Measurements from ENCODE around the gene EPN3. TPM values are rescaled to one million over a fixed set of nuclear protein-coding genes. Genes with fewer than 3 reads are reported as not detected.

Gene EPN3
- total RNA-seq, 1 experiment from 2014 or later = 17.8 TPM

GRCh38 chr17:50533720-50534148, 1.2 kb downstream of the EPN3 start:
- H3K27ac ChIP-seq (ENCODE audit: low read depth, low read length) = peak overlapping the region; percentile 73
- intact Hi-C loops (cut with micrococcal nuclease) = loop anchor here (2.0 kb wide), 1 partner anchor 51 kb away; no protein-coding TSS in a partner anchor
- H2AFZ ChIP-seq (ENCODE audit: low read depth, low read length, poor library complexity, severe bottlenecking) = peak overlapping the region; percentile 40
- H3K9me3 ChIP-seq (ENCODE audit: control insufficient read depth in 1 of 2, insufficient read depth in 1 of 2, low read depth in 1 of 2, low read length in 2 of 2) = no peaks in the 10 kb centered on the region
- H3K36me3 ChIP-seq (ENCODE audit: control insufficient read depth in 1 of 2, insufficient read depth in 2 of 2, low read length in 2 of 2) = no peaks in the 10 kb centered on the region; a peak in 1 of 4 replicates
- peak overlapping the region; percentile 78 for H3K9ac ChIP-seq (ENCODE audit: low read length)
- no peak for DNase-seq (ENCODE audit: low read depth, low spot score)
- H3K27me3 ChIP-seq (ENCODE audit: insufficient read depth, low read length) = no peaks in the 10 kb centered on the region
- H3K4me1 ChIP-seq (ENCODE audit: control insufficient read depth in 1 of 2, insufficient read depth in 2 of 2, low read length in 2 of 2) = peaks cover 39 to 48% of the 10 kb centered on the region in 2 experiments
- TF ChIP-seq MAX (IDR thresholded peaks at IDR 0.05) (no peak), POLR2A (IDR thresholded peaks at IDR 0.05; ENCODE audit: borderline replicate concordance, extremely low read depth, insufficient read depth, insufficient read length) (peak; percentile 21), EZH2 (IDR thresholded peaks at IDR 0.05) (no peak)
- ATAC-seq = peak; percentile 46
- H3K9me2 ChIP-seq (ENCODE audit: insufficient read depth) = no peaks in the 10 kb centered on the region
- H3K4me2 ChIP-seq (ENCODE audit: low read length) = peak overlapping the region; percentile 99
- POLR2A ChIA-PET = interaction anchor here (0.7 to 1.3 kb wide), 2 partner anchors 8 to 9 kb away, joined by 3 read pairs; no protein-coding TSS in a partner anchor
- no peaks in the 10 kb centered on the region; the same call in 1 of the 2 replicates for H3K79me2 ChIP-seq (ENCODE audit: insufficient read depth, low read length)
- RAD21 ChIA-PET (ENCODE audit: low non-redundant PET in 1 of 2, low total read pairs in 2 of 2, uncharacterized antibody in 2 of 2, unreplicated experiment in 2 of 2) = no interaction called here
- BruUV-seq (replicated peaks) = no TSS peak
- CTCF ChIA-PET = interaction anchor here (0.8 to 2.3 kb wide), 4 partner anchors 31 to 153 kb away, joined by 3 to 6 read pairs (median 4); no protein-coding TSS in a partner anchor
- H4K20me1 ChIP-seq (ENCODE audit: insufficient read depth) = no peaks in the 10 kb centered on the region
- peak overlapping the region; percentile 45 to 75 for H3K4me3 ChIP-seq (replicated peaks in 1 of 2; ENCODE audit: low read depth in 1 of 2, low read length in 2 of 2)

- no peak for TF ChIP-seq EZH2phosphoT487 (IDR thresholded peaks at IDR 0.05; ENCODE audit: borderline replicate concordance)
- no peak for TF ChIP-seq ZFX (IDR thresholded peaks at IDR 0.05)
- TF ChIP-seq POLR2A (IDR thresholded peaks at IDR 0.05; ENCODE audit: borderline replicate concordance, extremely low read depth, insufficient read depth, insufficient read length) = peak; percentile 23
- TF ChIP-seq JUND (IDR thresholded peaks at IDR 0.05) = no peak
- TF ChIP-seq CTCF (IDR thresholded peaks at IDR 0.05 in 2 of 3, conservative IDR thresholded peaks at IDR 0.05 in 1 of 3; ENCODE audit: borderline replicate concordance in 1 of 3, insufficient read depth in 1 of 3, low read depth in 2 of 3, low read length in 2 of 3) = peak in 2 of 3 experiments; percentile 68 to 83; a peak in 4 of 6 replicates
- peak; percentile 90 for TF ChIP-seq POLR2AphosphoS5 (IDR thresholded peaks at IDR 0.05; ENCODE audit: low read depth, low read length)
- peak; percentile 25 for TF ChIP-seq ZBTB33 (IDR thresholded peaks at IDR 0.05; ENCODE audit: extremely low read depth, insufficient replicate concordance, low read length)
- no peak for TF ChIP-seq EGR1 (IDR thresholded peaks at IDR 0.05; ENCODE audit: low read depth)
- peak; percentile 70 for TF ChIP-seq YY1 (IDR thresholded peaks at IDR 0.05; ENCODE audit: extremely low read depth, insufficient replicate concordance, low read depth, low read length)
- no peaks in the 10 kb centered on the region; the same call in 1 of the 2 replicates for H3K79me2 ChIP-seq (ENCODE audit: insufficient read depth, low read length)
- peak overlapping the region; percentile 99 for H3K4me2 ChIP-seq (ENCODE audit: low read length)
- peaks cover 39 to 50% of the 10 kb centered on the region in 2 experiments for H3K4me1 ChIP-seq (ENCODE audit: control insufficient read depth in 1 of 2, insufficient read depth in 2 of 2, low read length in 2 of 2)
- no TSS peak for BruUV-seq (replicated peaks)
- ChIA-PET POLR2A (interaction anchor here (1.3 kb wide), 1 partner anchor 7 kb away, joined by 3 read pairs; no protein-coding TSS in a partner anchor), CTCF (interaction anchor here (1.0 kb wide), 1 partner anchor 32 kb away, joined by 4 read pairs; no protein-coding TSS in a partner anchor), RAD21 (ENCODE audit: low non-redundant PET in 1 of 2, low total read pairs in 2 of 2, uncharacterized antibody in 2 of 2, unreplicated experiment in 2 of 2) (no interaction called here)
- H3K36me3 ChIP-seq (ENCODE audit: control insufficient read depth in 1 of 2, insufficient read depth in 2 of 2, low read length in 2 of 2) = no peaks in the 10 kb centered on the region; a peak in 1 of 4 replicates
- peak overlapping the region; percentile 73 for H3K27ac ChIP-seq (ENCODE audit: low read depth, low read length)
- H3K9ac ChIP-seq (ENCODE audit: low read length) = peak overlapping the region; percentile 78
- no peaks in the 10 kb centered on the region for H4K20me1 ChIP-seq (ENCODE audit: insufficient read depth)
- DNase-seq (ENCODE audit: low read depth, low spot score) (peak; percentile 55), ATAC-seq (peak; percentile 88)
- no peaks in the 10 kb centered on the region for H3K9me3 ChIP-seq (ENCODE audit: control insufficient read depth in 1 of 2, insufficient read depth in 1 of 2, low read depth in 1 of 2, low read length in 2 of 2)
- intact Hi-C loops (cut with micrococcal nuclease) = loop anchor here (2.0 kb wide), 1 partner anchor 52 kb away; no protein-coding TSS in a partner anchor
- no peaks in the 10 kb centered on the region for H3K9me2 ChIP-seq (ENCODE audit: insufficient read depth)
- H2AFZ ChIP-seq (ENCODE audit: low read depth, low read length, poor library complexity, severe bottlenecking) = peak overlapping the region; percentile 40
- no peaks in the 10 kb centered on the region for H3K27me3 ChIP-seq (ENCODE audit: insufficient read depth, low read length)
- peak overlapping the region; percentile 45 to 75 for H3K4me3 ChIP-seq (replicated peaks in 1 of 2; ENCODE audit: low read depth in 1 of 2, low read length in 2 of 2)
These were observed 1.9 kb downstream of the EPN3 start for GRCh38 chr17:50534222-50534978.
